HepG2 (cell line): ENCODE data around the gene ALOXE3. TPM values are rescaled to one million over a fixed set of nuclear protein-coding genes. Genes with fewer than 3 reads are reported as not detected.

Experiments used
- ATAC-seq: fragments of 200-7000 bp; cut with Tn5 transposase; 3 replicates; pipeline ENCODE4 v1.9.1; 2020; ENCODE audit warnings: mild to moderate bottlenecking, moderate library complexity
- BruUV-seq: library from RNA; stranded (reverse); fragments of 400-500 nt; replicated peaks from 2 replicates; lab custom pipeline; 2021; lab: Mats Ljungman, UMichigan
- CTCF ChIA-PET: fragments of 300-600 bp; formaldehyde crosslinking; extraction: SDS; loops from one replicate; lab custom pipeline; 2021; ENCODE audit warnings: low total read pairs, inconsistent platforms, low intra/inter-chr PET ratio; lab: Yijun Ruan, JAX
- POLR2A ChIA-PET: fragments of 350-600 bp; sonication (Branson Sonifier 250); formaldehyde crosslinking; loops from one replicate; lab custom pipeline; 2020; ENCODE audit warnings: antibody characterized with exemption, inconsistent platforms; lab: Yijun Ruan, JAX
- DNase-seq: peaks from one replicate; pipeline ENCODE4 v3.0.0-alpha.2; 2015; ENCODE audit warnings: low spot score
- FAIRE-seq: peaks from 3 replicates; lab custom pipeline; 2011; peaks lifted over from hg19 to GRCh38; lab: Jason Lieb, UNC
- H2AFZ ChIP-seq: one replicate; pipeline ENCODE4 v1.6.1; 2011; ENCODE audit warnings: low read length, inconsistent platforms
- H3K27ac ChIP-seq: fragments of 300-600 bp; 3 replicates; pipeline ENCODE4 v1.8.0; 2011; ENCODE audit warnings: mixed run types, mild to moderate bottlenecking, mixed read lengths, low read length, inconsistent platforms; ENCODE audit not compliant: insufficient read depth; ENCODE audit errors: extremely low read length
- H3K27me3 ChIP-seq, 2 experiments: fragments of 200-600 bp in 1 of 2; 2 replicates in 1 of 2; 3 replicates in 1 of 2; pipeline versions ENCODE4 v1.6.0 to v1.8.0; 2011; ENCODE audit warnings: low read length in 2 of 2, mild to moderate bottlenecking in 2 of 2, moderate library complexity in 2 of 2, inconsistent platforms in 1 of 2; ENCODE audit not compliant: insufficient read depth in 2 of 2, control insufficient read depth in 1 of 2
- H3K36me3 ChIP-seq, 2 experiments: fragments of 200-600 bp in 1 of 2; replicated peaks in 1 of 2; 2 replicates in 1 of 2; 3 replicates in 1 of 2; pipeline versions ENCODE4 v1.5.1 to v1.8.0; 2011; ENCODE audit warnings: low read length in 2 of 2, inconsistent platforms in 1 of 2; ENCODE audit not compliant: insufficient read depth in 2 of 2, control insufficient read depth in 1 of 2
- H3K4me1 ChIP-seq: 2 replicates; pipeline ENCODE4 v1.5.1; 2012; ENCODE audit warnings: low read length, inconsistent platforms; ENCODE audit not compliant: insufficient read depth
- H3K4me2 ChIP-seq: 2 replicates; pipeline ENCODE4 v1.6.0; 2011; ENCODE audit warnings: low read depth, low read length, inconsistent platforms
- H3K4me3 ChIP-seq, 3 experiments: fragments of 200-600 bp in 1 of 3; sonication (generic), shearing (Covaris generic) in 1 of 3; replicated peaks in 1 of 3; 2 replicates each; pipeline ENCODE4 v1.5.1; 2011 to 2016; ENCODE audit warnings: low read length in 3 of 3, inconsistent platforms in 2 of 3, low read depth in 2 of 3, mild to moderate bottlenecking in 2 of 3, control low read depth in 1 of 3, mixed read lengths in 1 of 3; ENCODE audit not compliant: insufficient read depth in 1 of 3
- H3K79me2 ChIP-seq: one replicate; pipeline ENCODE4 v1.6.1; 2011; ENCODE audit warnings: low read length, inconsistent platforms; ENCODE audit not compliant: insufficient read depth
- H3K9ac ChIP-seq: 2 replicates; pipeline ENCODE4 v1.6.0; 2011; ENCODE audit warnings: mild to moderate bottlenecking, low read depth, low read length, inconsistent platforms; ENCODE audit not compliant: insufficient read depth
- H3K9me3 ChIP-seq: 2 replicates; pipeline ENCODE4 v1.5.1; 2012; ENCODE audit warnings: mild to moderate bottlenecking, low read length
- H4K20me1 ChIP-seq: 2 replicates; pipeline ENCODE4 v1.6.0; 2011; ENCODE audit warnings: inconsistent platforms, mild to moderate bottlenecking, low read length, moderate library complexity; ENCODE audit not compliant: insufficient read depth
- ARID4A ChIP-seq: sonication (generic); formaldehyde crosslinking; IDR thresholded peaks from 2 replicates; pipeline ENCODE4 v1.5.0; 2020; ENCODE audit warnings: mild to moderate bottlenecking, missing genetic modification reagents, borderline replicate concordance
- GLI4 ChIP-seq: sonication (generic); formaldehyde crosslinking; IDR thresholded peaks from 2 replicates; pipeline ENCODE4 v1.5.1; 2020; ENCODE audit warnings: missing genetic modification reagents, mild to moderate bottlenecking, moderate library complexity, borderline replicate concordance
- KDM5B ChIP-seq: sonication (generic); formaldehyde crosslinking; IDR thresholded peaks from 2 replicates; pipeline ENCODE4 v1.4.0; 2020; ENCODE audit warnings: missing genetic modification reagents, mild to moderate bottlenecking, borderline replicate concordance
- MAF1 ChIP-seq: sonication (generic); formaldehyde crosslinking; IDR thresholded peaks from 2 replicates; pipeline ENCODE4 v1.5.0; 2020; ENCODE audit warnings: missing genetic modification reagents, borderline replicate concordance
- MIXL1 ChIP-seq: IDR thresholded peaks from 2 replicates; pipeline ENCODE4 v1.6.1; 2016
- MXD4 ChIP-seq: IDR thresholded peaks from 2 replicates; pipeline ENCODE4 v1.6.1; 2016; ENCODE audit warnings: mild to moderate bottlenecking, missing biosample characterization, missing genetic modification reagents
- NFRKB ChIP-seq: fragments of 450-650 bp; IDR thresholded peaks from 2 replicates; pipeline ENCODE4 v1.6.1; 2017
- NFYB ChIP-seq: sonication (generic); formaldehyde crosslinking; IDR thresholded peaks from 2 replicates; pipeline ENCODE4 v1.4.0; 2020; ENCODE audit warnings: missing genetic modification reagents
- RBFOX2 ChIP-seq: fragments of 200-400 bp; formaldehyde crosslinking; IDR thresholded peaks from 2 replicates; pipeline ENCODE4 v1.6.1; 2017; ENCODE audit warnings: low read depth, mild to moderate bottlenecking, low read length
- SATB2 ChIP-seq: sonication (generic); formaldehyde crosslinking; IDR thresholded peaks from 2 replicates; pipeline ENCODE4 v1.5.0; 2020; ENCODE audit warnings: missing genetic modification reagents
- SMAD9 ChIP-seq: sonication (generic); formaldehyde crosslinking; IDR thresholded peaks from 2 replicates; pipeline ENCODE4 v1.5.1; 2020; ENCODE audit warnings: mild to moderate bottlenecking, missing genetic modification reagents
- ZNF160 ChIP-seq: sonication (generic); formaldehyde crosslinking; IDR thresholded peaks from 2 replicates; pipeline ENCODE4 v1.8.0; 2022; ENCODE audit warnings: mild to moderate bottlenecking, inconsistent platforms, missing genetic modification reagents
- ZNF343 ChIP-seq: sonication (generic); formaldehyde crosslinking; IDR thresholded peaks from 2 replicates; pipeline ENCODE4 v1.4.0; 2020; ENCODE audit warnings: mild to moderate bottlenecking, missing genetic modification reagents
- ZNF44 ChIP-seq: sonication (generic); formaldehyde crosslinking; IDR thresholded peaks from 2 replicates; pipeline ENCODE4 v1.5.1; 2020; ENCODE audit warnings: mild to moderate bottlenecking, missing genetic modification reagents
- ZNF768 ChIP-seq: sonication (generic); formaldehyde crosslinking; IDR thresholded peaks from 2 replicates; pipeline ENCODE4 v1.4.0; 2020; ENCODE audit warnings: missing genetic modification reagents
- WGBS: methylation state at CpG from one replicate; pipeline ENCODE4 v1.1.6; 2017; ENCODE audit warnings: low lambda C conversion rate; 5-methylcytosine and 5-hydroxymethylcytosine counted together
- in situ Hi-C: cut with HindIII; loops from 2 replicates; pipeline ENCODE4 v1.10.0; 2017; ENCODE audit warnings: low pct_unique_long_range_greater_than_20kb; ENCODE audit not compliant: extremely low pct_ligation_motif_present
- intact Hi-C: fragments of 100-400 bp; cut with micrococcal nuclease; formaldehyde crosslinking; loops from one replicate; pipeline ENCODE4 v1.10.0; 2022; ENCODE audit not compliant: unreplicated experiment
- polyA plus RNA-seq, 8 experiments: library from polyadenylated mRNA; depleted of rRNA in 3 of 8; stranded (reverse) in 7 of 8; unstranded in 1 of 8; fragments of >200 nt; fragmentation: Illumina TruSeq in 4 of 8; extraction: Trizol in 4 of 8; gene quantifications; 2 replicates each; pipeline versions ENCODE4 v1.2.1 to v1.2.3, GENCODE V29; 2011 to 2016; ENCODE audit warnings: low read depth in 4 of 8, missing spikeins in 1 of 8, mixed read lengths in 1 of 8; ENCODE audit not compliant: insufficient read depth in 1 of 8
- total RNA-seq, 5 experiments: library from RNA; depleted of rRNA; stranded (reverse); fragments of >200 nt; fragmentation: Illumina TruSeq; extraction: Trizol; gene quantifications; 2 replicates each; pipeline ENCODE4 v1.2.3, GENCODE V29; 2016; ENCODE audit warnings: low read depth in 1 of 5
- TF ChIP-seq, protein P1 (sequence below): IDR thresholded peaks from 2 replicates; pipeline ENCODE4 v1.6.1; 2016
- TF ChIP-seq, protein P2 (sequence below): sonication (generic); formaldehyde crosslinking; IDR thresholded peaks from 2 replicates; pipeline ENCODE4 v1.4.0; 2020; ENCODE audit warnings: missing genetic modification reagents

ALOXE3 gene
- total and polyA plus RNA-seq, 2 of the 13 experiments (the other 11 are each of a cell fraction or from before 2014, with no cell fraction given): 0.07 TPM; not detected in 1

- FAIRE-seq: peak; percentile 96
- TF ChIP-seq MXD4 (CRISPR knock-in tag) (peak; percentile 59; the same call in 1 of the 2 replicates), KDM5B (CRISPR knock-in tag) (no peak; the same call in 1 of the 2 replicates), SMAD9 (no peak), ZNF44 (no peak), SATB2 (peak; percentile 99), RBFOX2 (no peak; the same call in 1 of the 2 replicates), ZNF343 (CRISPR knock-in tag) (no peak; the same call in 1 of the 2 replicates), NFYB (peak; percentile 72), ZNF160 (CRISPR knock-in tag) (no peak), MIXL1 (CRISPR knock-in tag) (peak; percentile 94), GLI4 (no peak), MAF1 (0 out of 2 replicates have a peak, but pooled peaks have one; percentile 4), NFRKB (no peak), ARID4A (CRISPR knock-in tag) (no peak; the same call in 1 of the 2 replicates), ZNF768 (CRISPR knock-in tag) (no peak)
- TF ChIP-seq, protein P1, sequence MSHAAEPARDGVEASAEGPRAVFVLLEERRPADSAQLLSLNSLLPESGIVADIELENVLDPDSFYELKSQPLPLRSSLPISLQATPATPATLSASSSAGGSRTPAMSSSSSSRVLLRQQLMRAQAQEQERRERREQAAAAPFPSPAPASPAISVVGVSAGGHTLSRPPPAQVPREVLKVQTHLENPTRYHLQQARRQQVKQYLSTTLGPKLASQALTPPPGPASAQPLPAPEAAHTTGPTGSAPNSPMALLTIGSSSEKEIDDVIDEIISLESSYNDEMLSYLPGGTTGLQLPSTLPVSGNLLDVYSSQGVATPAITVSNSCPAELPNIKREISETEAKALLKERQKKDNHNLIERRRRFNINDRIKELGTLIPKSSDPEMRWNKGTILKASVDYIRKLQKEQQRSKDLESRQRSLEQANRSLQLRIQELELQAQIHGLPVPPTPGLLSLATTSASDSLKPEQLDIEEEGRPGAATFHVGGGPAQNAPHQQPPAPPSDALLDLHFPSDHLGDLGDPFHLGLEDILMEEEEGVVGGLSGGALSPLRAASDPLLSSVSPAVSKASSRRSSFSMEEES (CRISPR knock-in tag): peak; percentile 86
- TF ChIP-seq, protein P2, sequence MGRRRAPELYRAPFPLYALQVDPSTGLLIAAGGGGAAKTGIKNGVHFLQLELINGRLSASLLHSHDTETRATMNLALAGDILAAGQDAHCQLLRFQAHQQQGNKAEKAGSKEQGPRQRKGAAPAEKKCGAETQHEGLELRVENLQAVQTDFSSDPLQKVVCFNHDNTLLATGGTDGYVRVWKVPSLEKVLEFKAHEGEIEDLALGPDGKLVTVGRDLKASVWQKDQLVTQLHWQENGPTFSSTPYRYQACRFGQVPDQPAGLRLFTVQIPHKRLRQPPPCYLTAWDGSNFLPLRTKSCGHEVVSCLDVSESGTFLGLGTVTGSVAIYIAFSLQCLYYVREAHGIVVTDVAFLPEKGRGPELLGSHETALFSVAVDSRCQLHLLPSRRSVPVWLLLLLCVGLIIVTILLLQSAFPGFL (CRISPR knock-in tag): no peak
Observed at GRCh38 chr17:8056232-8056975, 61.9 kb downstream of the ALOXE3 start.

More at GRCh38 chr17:8056232-8056975, 61.9 kb downstream of the ALOXE3 start:
- Histone ChIP-seq H3K9ac (peak overlapping the region; percentile 78), H3K36me3 (no peaks in the 10 kb centered on the region), H3K4me1 (peaks cover 56% of the 10 kb centered on the region), H3K9me3 (no peaks in the 10 kb centered on the region), H3K27me3 (peaks cover 3 to 43% of the 10 kb centered on the region in 2 experiments; a peak in 4 of 5 replicates), H3K79me2 (no peaks in the 10 kb centered on the region), H2AFZ (no peak overlapping the region), H4K20me1 (peaks cover 32% of the 10 kb centered on the region), H3K27ac (peak overlapping the region; percentile 92), H3K4me2 (peak overlapping the region; percentile 81), H3K4me3 (peak overlapping the region; percentile 38 to 64 (median 51); a peak in 5 of 6 replicates)
- BruUV-seq: no TSS peak
- intact Hi-C loops (loop anchor here (2.0 kb wide), 2 partner anchors 40 to 144 kb away; no protein-coding TSS in a partner anchor), in situ Hi-C loops (no loop called here)
- ChIA-PET POLR2A (interaction anchor here (0.8 to 2.2 kb wide), 14 partner anchors 8 to 727 kb away, joined by 3 to 9 read pairs (median 4); partner anchors contain the start of genes CNTROB, NAA38, NEURL4 and RNF227), CTCF (interaction anchor here (1.2 to 2.9 kb wide), 3 partner anchors 15 to 143 kb away, joined by 3 to 15 read pairs (median 13); no protein-coding TSS in a partner anchor)
- WGBS: under 1% methylated on average over 13 of the region's 14 CpGs
- ATAC-seq (peak; percentile 93), DNase-seq (peak; percentile 93)
